ENCODE measurements around the gene PPP2R5C. TPM values are rescaled to one million over a fixed set of nuclear protein-coding genes. Genes with fewer than 3 reads are reported as not detected.
A peak's percentile ranks its signal among the peaks of the same experiment; 100 is the strongest.
"Not testable (repeated sequence)": the region's sequence is repeated elsewhere in the genome, so short reads cannot be mapped to it uniquely, and the experiment has no call there.

PPP2R5C gene
- total RNA-seq, 1 donor from 2014 or later, result 60.8 TPM

GRCh38 chr14:101743701-101744100, 17.8 kb upstream of the PPP2R5C start:
- ATAC-seq (no peak), DNase-seq (ENCODE audit: low spot score) (no peak)

GRCh38 chr14:101744382-101744781, 17.1 kb upstream of the PPP2R5C start:
- not testable (repeated sequence) for DNase-seq (ENCODE audit: low spot score); ATAC-seq

GRCh38 chr14:101749756-101750155, 11.8 kb upstream of the PPP2R5C start:
- DNase-seq (ENCODE audit: low spot score); ATAC-seq: not testable (repeated sequence)

- no peak for DNase-seq (ENCODE audit: low spot score)
- no peak for ATAC-seq
Measured at GRCh38 chr14:101754893-101755292, 6.6 kb upstream of the PPP2R5C start.

GRCh38 chr14:101755591-101756324, 5.8 kb upstream of the PPP2R5C start:
- DNase-seq (ENCODE audit: low spot score) (no peak), ATAC-seq (no peak)

GRCh38 chr14:101757064-101757838, 4.3 kb upstream of the PPP2R5C start:
- ATAC-seq (no peak), DNase-seq (ENCODE audit: low spot score) (no peak)

- DNase-seq (ENCODE audit: low spot score), result no peak
- ATAC-seq, result no peak
Measured at GRCh38 chr14:101757839-101758211, 3.7 kb upstream of the PPP2R5C start.

GRCh38 chr14:101758913-101759593, 2.5 kb upstream of the PPP2R5C start:
- ATAC-seq (no peak), DNase-seq (ENCODE audit: low spot score) (no peak)

- ATAC-seq, result peak; percentile 79
- DNase-seq (ENCODE audit: low spot score), result peak; percentile 99
Measured at GRCh38 chr14:101760138-101761011, 1.1 kb upstream of the PPP2R5C start.

- DNase-seq (ENCODE audit: low spot score) (peak; percentile 70), ATAC-seq (no peak)
Measured at GRCh38 chr14:101761881-101762529, 496 bp downstream of the PPP2R5C start.

- no peak for ATAC-seq
- no peak for DNase-seq (ENCODE audit: low spot score)
Measured at GRCh38 chr14:101762530-101763101, 1.1 kb downstream of the PPP2R5C start.

- ATAC-seq, result no peak
- DNase-seq (ENCODE audit: low spot score), result no peak
Measured at GRCh38 chr14:101763941-101764709, 2.6 kb downstream of the PPP2R5C start.

GRCh38 chr14:101767618-101768362, 6.3 kb downstream of the PPP2R5C start:
- ATAC-seq, result no peak
- no peak for DNase-seq (ENCODE audit: low spot score)

GRCh38 chr14:101770183-101770582, 8.7 kb downstream of the PPP2R5C start:
- ATAC-seq, result no peak
- DNase-seq (ENCODE audit: low spot score), result no peak

GRCh38 chr14:101772770-101773169, 11.3 kb downstream of the PPP2R5C start:
- ATAC-seq (no peak), DNase-seq (ENCODE audit: low spot score) (no peak)

GRCh38 chr14:101773378-101773777, 11.9 kb downstream of the PPP2R5C start:
- DNase-seq (ENCODE audit: low spot score) (no peak), ATAC-seq (no peak)

GRCh38 chr14:101774006-101774795, 12.7 kb downstream of the PPP2R5C start:
- ATAC-seq (no peak), DNase-seq (ENCODE audit: low spot score) (no peak)

GRCh38 chr14:101774814-101775213, 13.3 kb downstream of the PPP2R5C start:
- DNase-seq (ENCODE audit: low spot score), result no peak
- no peak for ATAC-seq
